ENCODE data around the gene SDHAF3.
"Not testable (repeated sequence)": the region's sequence is repeated elsewhere in the genome, so short reads cannot be mapped to it uniquely, and the experiment has no call there.

SDHAF3 gene

GRCh38 chr7:97120713-97121457 is 3.4 kb downstream of the SDHAF3 start:
- intact Hi-C loops (cut with DNase I), result no loop called here
- no peak for DNase-seq

GRCh38 chr7:97123115-97123514 is 5.6 kb downstream of the SDHAF3 start:
- intact Hi-C loops (cut with DNase I); DNase-seq: not testable (repeated sequence)

- intact Hi-C loops (cut with DNase I), result no loop called here
- DNase-seq, result no peak
Measured at GRCh38 chr7:97126483-97127171, 9.1 kb downstream of the SDHAF3 start.

GRCh38 chr7:97128736-97129135 is 11.2 kb downstream of the SDHAF3 start:
- intact Hi-C loops (cut with DNase I), result no loop called here

GRCh38 chr7:97130417-97131139 is 13.1 kb downstream of the SDHAF3 start:
- no peak for DNase-seq
- intact Hi-C loops (cut with DNase I), result no loop called here

More at GRCh38 chr7:97128736-97129135, 11.2 kb downstream of the SDHAF3 start:
- DNase-seq, result no peak

- DNase-seq, result no peak
- intact Hi-C loops (cut with DNase I), result no loop called here
Measured at GRCh38 chr7:97133159-97133558, 15.7 kb downstream of the SDHAF3 start.

- DNase-seq, result no peak
- intact Hi-C loops (cut with DNase I), result no loop called here
Measured at GRCh38 chr7:97138830-97139229, 21.3 kb downstream of the SDHAF3 start.

- no peak for DNase-seq
- intact Hi-C loops (cut with DNase I), result loop anchor here (1.0 to 2.0 kb wide), 2 partner anchors 237 to 700 kb away; no protein-coding TSS in a partner anchor
Measured at GRCh38 chr7:97145068-97145467, 27.6 kb downstream of the SDHAF3 start.

GRCh38 chr7:97149843-97150242 is 32.3 kb downstream of the SDHAF3 start:
- intact Hi-C loops (cut with DNase I), result no loop called here
- DNase-seq, result no peak

GRCh38 chr7:97155897-97156418 is 38.5 kb downstream of the SDHAF3 start:
- intact Hi-C loops (cut with DNase I), result no loop called here
- no peak for DNase-seq

GRCh38 chr7:97159984-97160383 is 42.5 kb downstream of the SDHAF3 start:
- intact Hi-C loops (cut with DNase I), result not testable (repeated sequence)
- DNase-seq, result peak in 1 of 10 donors; percentile 71

GRCh38 chr7:97161609-97162008 is 44.1 kb downstream of the SDHAF3 start:
- DNase-seq; intact Hi-C loops (cut with DNase I): not testable (repeated sequence)

GRCh38 chr7:97166308-97166707 is 48.8 kb downstream of the SDHAF3 start:
- DNase-seq, result no peak
- intact Hi-C loops (cut with DNase I), result no loop called here

GRCh38 chr7:97167176-97167575 is 49.7 kb downstream of the SDHAF3 start:
- intact Hi-C loops (cut with DNase I), result no loop called here

GRCh38 chr7:97167749-97168148 is 50.3 kb downstream of the SDHAF3 start:
- intact Hi-C loops (cut with DNase I), result no loop called here
- DNase-seq, result no peak

More at GRCh38 chr7:97167176-97167575, 49.7 kb downstream of the SDHAF3 start:
- DNase-seq, result no peak

- intact Hi-C loops (cut with DNase I), result no loop called here
- DNase-seq, result no peak
Measured at GRCh38 chr7:97174303-97174702, 56.8 kb downstream of the SDHAF3 start.

GRCh38 chr7:97179454-97180104 is 62.1 kb downstream of the SDHAF3 start:
- peak in 4 of 10 donors; percentile 19 to 38 (median 26) for DNase-seq
- intact Hi-C loops (cut with DNase I), result loop anchor here (1.0 kb wide), 1 partner anchor 75 kb away; no protein-coding TSS in a partner anchor

- DNase-seq, result no peak
- intact Hi-C loops (cut with DNase I), result no loop called here
Measured at GRCh38 chr7:97187067-97187466, 69.6 kb downstream of the SDHAF3 start.

GRCh38 chr7:97196174-97196573 is 78.7 kb downstream of the SDHAF3 start:
- DNase-seq; intact Hi-C loops (cut with DNase I): not testable (repeated sequence)

- DNase-seq, result no peak
- intact Hi-C loops (cut with DNase I), result no loop called here
Measured at GRCh38 chr7:97198596-97198995, 81.1 kb downstream of the SDHAF3 start.

All from posterior cingulate gyrus (tissue), 11 donors.